GM18519 (cell line): ENCODE measurements around the gene SH3BP5.
A peak's percentile ranks its signal among the peaks of the same experiment; 100 is the strongest.

ENCODE experiments used
- ATAC-seq: cut with Tn5 transposase; IDR thresholded peaks from one replicate; pipeline ENCODE4 v1.9.1; 2021; ENCODE audit warnings: mild to moderate bottlenecking, moderate library complexity; ENCODE audit not compliant: unreplicated experiment, low FRiP score

Gene SH3BP5

GRCh38 chr3:15301761-15302160 is 30.6 kb downstream of the SH3BP5 start:
- no peak for ATAC-seq

GRCh38 chr3:15300323-15301078 is 31.9 kb downstream of the SH3BP5 start:
- ATAC-seq: no peak

GRCh38 chr3:15299036-15299435 is 33.4 kb downstream of the SH3BP5 start:
- ATAC-seq: no peak

DNA sequence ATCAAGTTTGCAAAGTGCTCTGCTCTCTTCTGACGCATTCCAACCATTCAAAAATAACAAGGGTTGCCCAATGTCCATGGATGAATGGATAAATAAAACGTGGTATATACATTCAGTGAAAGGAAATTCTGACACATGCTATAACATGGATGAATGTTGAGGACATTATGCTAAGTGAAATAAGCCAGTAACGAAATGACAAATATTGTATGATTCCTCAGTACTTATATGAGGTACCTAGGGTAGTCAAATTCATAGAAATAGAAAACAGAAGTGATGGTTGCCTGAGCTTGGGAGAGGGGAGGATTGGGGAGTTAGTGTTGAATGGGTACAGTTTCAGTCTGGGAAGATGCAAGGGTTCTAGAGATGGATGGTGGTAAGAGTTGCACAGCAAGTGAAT is 33.9 kb downstream of the SH3BP5 start:
- ATAC-seq: no peak

DNA sequence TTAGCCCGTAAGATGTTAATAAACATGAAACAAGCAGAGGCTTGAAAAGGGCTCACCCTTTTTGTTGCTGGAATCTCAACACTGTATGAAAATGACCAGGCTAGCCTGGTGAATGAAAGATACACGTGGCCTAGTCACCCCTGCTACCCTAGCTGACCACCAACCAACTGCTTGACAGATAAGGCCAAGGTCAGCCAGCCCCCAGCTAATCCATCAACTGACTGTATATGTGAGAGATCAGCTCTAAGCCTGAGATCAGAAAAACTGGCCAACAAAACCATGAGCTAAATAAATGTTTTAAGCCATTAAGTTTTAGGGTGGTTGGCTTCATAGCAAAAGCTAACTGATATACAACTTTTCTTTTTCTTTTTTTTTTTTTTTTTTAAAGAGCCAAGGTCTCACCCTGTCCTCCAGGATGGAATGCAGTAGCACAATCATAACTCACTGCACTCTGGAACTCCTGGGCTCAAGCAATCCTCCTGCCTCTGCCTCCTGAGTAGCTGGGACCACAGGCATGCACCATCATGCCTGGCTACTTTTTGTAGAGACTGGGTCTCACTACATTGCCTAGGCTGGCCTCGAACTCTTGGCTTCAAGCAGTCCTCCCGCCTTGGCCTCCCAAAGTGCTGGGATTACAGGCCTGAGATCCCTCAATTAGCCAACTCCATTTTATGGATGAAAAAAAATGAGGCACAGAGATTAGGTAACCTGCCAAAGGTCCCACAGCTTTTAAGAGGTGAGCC is 34.6 kb downstream of the SH3BP5 start:
- ATAC-seq: no peak

DNA sequence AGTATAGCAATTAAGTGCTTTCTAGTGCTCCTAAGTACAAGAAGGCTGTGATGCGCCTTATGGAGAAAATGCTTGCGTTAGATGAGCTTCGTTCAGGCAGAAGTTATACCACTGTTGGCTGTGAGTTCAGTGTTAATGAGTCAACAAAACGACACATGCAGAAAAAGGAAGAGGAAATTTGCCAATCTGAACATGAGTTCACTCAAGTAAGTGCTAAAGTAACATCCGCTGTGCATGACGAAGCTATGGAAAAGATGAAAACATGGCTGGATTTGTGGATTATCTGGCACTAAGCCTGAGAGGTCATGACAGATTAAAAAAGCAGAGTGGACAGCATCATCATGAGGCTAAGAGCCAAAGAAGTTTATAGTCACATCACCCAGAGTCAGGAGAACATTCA is 36.9 kb downstream of the SH3BP5 start:
- no peak for ATAC-seq

GRCh38 chr3:15294929-15295328 is 37.5 kb downstream of the SH3BP5 start:
- ATAC-seq: no peak

- ATAC-seq: no peak
These were observed 39.4 kb downstream of the SH3BP5 start for GRCh38 chr3:15292765-15293522.

DNA sequence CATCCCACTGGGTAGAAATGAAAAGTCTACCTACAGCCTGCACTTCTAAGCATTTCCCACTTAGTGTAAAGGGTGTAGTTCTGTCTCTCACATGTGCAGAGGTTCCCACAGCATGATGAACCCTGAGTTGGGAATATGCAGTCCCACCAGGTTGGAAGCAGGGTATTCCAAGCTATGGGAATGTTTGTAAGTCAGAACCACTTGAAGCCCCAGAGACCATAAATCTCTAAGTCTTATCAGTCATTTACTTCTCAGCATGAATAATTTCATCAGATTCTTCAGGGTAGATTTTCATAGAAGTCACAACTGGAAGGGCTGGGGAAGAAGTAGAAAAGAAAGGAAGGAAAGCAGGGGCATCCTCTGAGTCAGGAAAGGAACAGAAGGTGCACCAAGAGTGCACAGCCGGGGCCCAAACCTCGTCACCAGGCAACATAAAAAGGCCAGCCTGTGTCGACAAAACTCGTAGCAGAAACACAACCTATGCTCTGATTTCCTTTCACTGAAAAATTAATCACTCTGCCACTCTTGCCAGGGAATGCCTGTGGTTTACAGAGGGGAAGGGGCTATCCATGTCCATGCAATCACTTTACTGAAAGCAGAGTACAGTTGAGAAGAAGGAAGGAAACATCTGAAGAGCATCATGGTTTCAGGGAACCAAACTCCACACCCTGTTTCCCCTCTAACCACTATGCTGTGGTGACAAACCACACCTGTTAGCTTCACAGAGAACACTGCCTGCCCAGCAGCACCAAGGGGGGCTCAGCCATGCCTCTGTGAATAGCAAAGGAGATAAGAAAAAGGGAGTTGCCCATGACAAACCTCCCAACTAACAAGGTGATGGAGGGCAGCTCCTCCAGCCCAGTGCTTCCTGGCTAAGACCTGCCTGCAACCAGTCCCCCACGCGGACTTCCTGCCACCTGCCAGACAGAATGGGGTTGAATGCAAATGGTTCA is 40.5 kb downstream of the SH3BP5 start:
- peak; percentile 69 for ATAC-seq

GRCh38 chr3:15290736-15291135 is 41.6 kb downstream of the SH3BP5 start:
- ATAC-seq: no peak

DNA sequence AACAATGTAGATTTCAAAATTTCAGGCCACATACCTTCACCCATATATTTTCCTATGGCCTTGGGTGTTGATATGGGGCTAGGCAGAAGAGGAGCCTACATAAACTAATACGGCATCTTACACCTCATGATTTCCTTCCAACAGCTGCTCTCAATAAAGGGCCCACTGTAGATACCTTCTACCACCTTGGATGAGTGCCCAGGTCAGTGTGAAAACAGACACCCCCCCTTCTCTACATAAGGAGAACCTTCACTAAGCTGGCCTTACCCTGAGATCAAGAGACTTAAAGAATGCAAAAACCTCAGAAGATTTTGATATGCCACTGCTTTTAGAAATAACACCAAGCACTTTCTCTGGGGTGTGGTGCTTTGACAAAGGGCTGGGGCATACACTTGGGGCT is 42.7 kb downstream of the SH3BP5 start:
- no peak for ATAC-seq

GRCh38 chr3:15288331-15289035 is 43.9 kb downstream of the SH3BP5 start:
- no peak for ATAC-seq

- no peak for ATAC-seq
These were observed 44.6 kb downstream of the SH3BP5 start for GRCh38 chr3:15287565-15288330.

- no peak for ATAC-seq
These were observed 46.4 kb downstream of the SH3BP5 start for GRCh38 chr3:15286022-15286421.

GRCh38 chr3:15284121-15284889 is 48.1 kb downstream of the SH3BP5 start:
- no peak for ATAC-seq

- no peak for ATAC-seq
These were observed 48.7 kb downstream of the SH3BP5 start for GRCh38 chr3:15283702-15284101.

DNA sequence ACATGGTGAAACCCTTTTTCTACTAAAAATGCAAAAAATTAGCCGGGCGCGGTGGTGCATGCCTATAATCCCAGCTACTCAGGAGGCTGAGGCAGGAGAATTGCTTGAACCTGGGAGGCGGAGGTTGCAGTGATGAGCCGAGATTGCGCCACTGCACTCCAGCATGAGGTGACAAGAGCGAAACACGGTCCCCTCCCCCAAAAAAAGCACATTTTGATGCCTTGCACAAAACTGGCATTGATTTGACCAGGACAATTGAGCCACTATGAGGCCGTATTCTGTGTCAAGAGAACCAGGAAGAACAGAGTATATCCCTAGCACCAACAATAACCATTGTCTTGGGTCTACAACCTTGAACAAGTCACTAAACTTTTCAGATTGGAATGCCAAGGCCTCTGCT is 50.6 kb downstream of the SH3BP5 start:
- ATAC-seq: no peak

DNA sequence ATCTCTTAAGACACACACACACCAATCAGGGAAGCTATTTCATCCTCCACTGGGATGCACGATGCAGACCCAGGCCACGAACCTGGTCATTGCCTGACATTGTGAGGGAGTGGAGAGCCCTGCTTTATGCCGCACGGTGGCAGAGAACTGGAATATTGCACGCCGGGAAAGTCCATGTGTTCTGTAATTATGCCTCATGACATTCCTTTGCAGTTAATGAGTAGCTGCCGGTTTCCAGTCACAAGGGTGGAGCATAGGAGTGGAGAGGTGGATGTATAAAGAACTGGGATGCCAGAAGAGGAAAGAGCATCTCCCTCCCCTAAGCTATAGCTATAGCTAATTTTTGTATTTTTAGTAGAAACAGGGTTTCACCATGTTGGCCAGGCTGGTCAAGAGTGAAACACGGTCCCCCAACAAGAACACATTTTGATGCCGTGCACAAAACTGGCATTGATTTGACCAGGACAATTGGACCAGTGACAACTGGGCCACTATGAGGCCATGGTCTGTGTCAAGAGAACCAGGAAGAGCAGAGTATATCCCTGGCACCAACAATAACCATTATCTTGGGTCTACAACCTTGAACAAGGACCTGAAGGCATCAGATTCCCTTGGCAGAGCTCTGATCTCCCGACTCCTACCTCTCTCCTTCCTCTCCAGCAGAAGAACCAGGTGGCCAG is 51.4 kb downstream of the SH3BP5 start:
- no peak for ATAC-seq
